Heart right ventricle (tissue), 16 donors: ENCODE measurements around the gene CCR2. TPM values are rescaled to one million over a fixed set of nuclear protein-coding genes. Genes with fewer than 3 reads are reported as not detected.

Experiments
- ATAC-seq, 8 donors: fragments of 200-7000 bp; cut with Tn5 transposase; one replicate each; pipeline ENCODE4 v1.9.1; 2020; ENCODE audit warnings: mild to moderate bottlenecking in 8 of 8, moderate library complexity in 8 of 8, moderate number of reproducible peaks in 1 of 8
- DNase-seq, 2 donors: peaks; one replicate each; pipeline ENCODE4 v3.0.0-alpha.2; 2020
- H3K27ac ChIP-seq, 10 donors: fragments of 200-600 bp; sonication (generic) in 2 of 10; one replicate each; pipeline versions ENCODE4 v1.5.0 to v1.8.0; 2020 to 2022; ENCODE audit warnings: mild to moderate bottlenecking in 3 of 10
- H3K27me3 ChIP-seq, 7 donors: fragments of 200-600 bp; one replicate each; pipeline ENCODE4 v1.8.0; 2021 to 2022; ENCODE audit warnings: mild to moderate bottlenecking in 2 of 7
- H3K36me3 ChIP-seq, 9 donors: fragments of 200-600 bp; sonication (generic) in 1 of 9; one replicate each; pipeline versions ENCODE4 v1.5.0 to v1.8.0; 2020 to 2022; ENCODE audit warnings: mild to moderate bottlenecking in 2 of 9
- H3K4me1 ChIP-seq, 9 donors: fragments of 200-600 bp; sonication (generic) in 1 of 9; one replicate each; pipeline versions ENCODE4 v1.5.0 to v1.8.0; 2020 to 2022; ENCODE audit warnings: mild to moderate bottlenecking in 4 of 9
- H3K4me3 ChIP-seq, 10 donors: fragments of 200-600 bp; sonication (generic) in 2 of 10; one replicate each; pipeline versions ENCODE4 v1.5.0 to v1.8.0; 2020 to 2022; ENCODE audit warnings: mild to moderate bottlenecking in 7 of 10, moderate library complexity in 2 of 10
- H3K9me3 ChIP-seq, 11 donors: fragments of 200-600 bp in 10 of 11; sonication (generic) in 2 of 11; one replicate each; pipeline versions ENCODE4 v1.5.0 to v1.8.0; 2013 to 2022; ENCODE audit warnings: mild to moderate bottlenecking in 2 of 11, control low read depth in 1 of 11, moderate library complexity in 1 of 11
- WGBS, 2 donors: extraction: QIAGEN DNeasy Blood & Tissue Kit; methylation state at CpG; one replicate each; pipeline ENCODE4 v1.1.7; 2013; ENCODE audit warnings: inconsistent platforms in 1 of 2; 5-methylcytosine and 5-hydroxymethylcytosine counted together
- intact Hi-C, 10 donors: fragments of 100-400 bp; cut with DNase I; formaldehyde crosslinking; loops; one replicate each; pipeline versions ENCODE4 v1.11.1 to v1.14.2; 2022
- polyA plus RNA-seq, 2 donors: library from polyadenylated mRNA; stranded (reverse); fragments of 200-250 nt; gene quantifications; one replicate each; pipeline ENCODE4 v1.2.3, GENCODE V29; 2013
- total RNA-seq, 10 donors: library from RNA; stranded (reverse); fragmentation: NEBNext Ultra II Directional in 3 of 10; extraction: Animal tissue kit (Norgen Biotek cat#: 25700) in 3 of 10; gene quantifications; one replicate each; pipeline versions ENCODE4 v1.2.1 to v1.2.4, GENCODE V29; 2021 to 2023
- TF ChIP-seq, protein P1 (sequence below), 9 donors: fragments of 200-600 bp; sonication (generic) in 2 of 9; IDR thresholded peaks; one replicate each; pipeline versions ENCODE4 v1.5.0 to v1.8.0; 2021 to 2022; ENCODE audit warnings: antibody characterized with exemption in 9 of 9, mild to moderate bottlenecking in 5 of 9, moderate library complexity in 1 of 9
- donor health status: Arrhythmogenic right ventricular cardiomyopathy.
- donor health status: ischemic (EF 13 %, LVEDD 7.1; RV severe dilation, severe dysfunction).
- donor health status: healthy with polysubstance abuse.
- donor health status: DM: no; HTN: yes; CAD: no.
- donor health status: DM: no; HTN: no; CAD: no.
- donor health status: ischemic (EF 25% LVEDD 6.9; RV normal size, moderate dysfunction).
- donor health status: ischemic (EF 25% LVEDD 5.7; RV mildly dilated, moderate dysfunction).
- donor health status: healthy.
- donor health status: DM: yes; HTN: yes; CAD: no.
- donor health status: Ischemic cardiomyopathy.
- donor health status: ischemic (EF 35%, LVEDD 5.7; RV mildly dilated, moderate dysfunction).
- donor health status: nonischemic (EF 11% LVEDD 7.7; RV severe dilation, severe dysfunction).
- donor health status: DM: yes; HTN: yes; CAD: no.
- donor health status: PGD.
- donor health status: ischemic (EF 29% LVEDD 5.4; RV normal size, mild dysfunction).
- donor health status: nonischemic (EF 23%, LVEDD 6.1; RV moderate dilation, normal function).

Gene CCR2
- total and polyA plus RNA-seq, 12 donors, result 0.15 to 8.7 (median 0.58) TPM

DNA sequence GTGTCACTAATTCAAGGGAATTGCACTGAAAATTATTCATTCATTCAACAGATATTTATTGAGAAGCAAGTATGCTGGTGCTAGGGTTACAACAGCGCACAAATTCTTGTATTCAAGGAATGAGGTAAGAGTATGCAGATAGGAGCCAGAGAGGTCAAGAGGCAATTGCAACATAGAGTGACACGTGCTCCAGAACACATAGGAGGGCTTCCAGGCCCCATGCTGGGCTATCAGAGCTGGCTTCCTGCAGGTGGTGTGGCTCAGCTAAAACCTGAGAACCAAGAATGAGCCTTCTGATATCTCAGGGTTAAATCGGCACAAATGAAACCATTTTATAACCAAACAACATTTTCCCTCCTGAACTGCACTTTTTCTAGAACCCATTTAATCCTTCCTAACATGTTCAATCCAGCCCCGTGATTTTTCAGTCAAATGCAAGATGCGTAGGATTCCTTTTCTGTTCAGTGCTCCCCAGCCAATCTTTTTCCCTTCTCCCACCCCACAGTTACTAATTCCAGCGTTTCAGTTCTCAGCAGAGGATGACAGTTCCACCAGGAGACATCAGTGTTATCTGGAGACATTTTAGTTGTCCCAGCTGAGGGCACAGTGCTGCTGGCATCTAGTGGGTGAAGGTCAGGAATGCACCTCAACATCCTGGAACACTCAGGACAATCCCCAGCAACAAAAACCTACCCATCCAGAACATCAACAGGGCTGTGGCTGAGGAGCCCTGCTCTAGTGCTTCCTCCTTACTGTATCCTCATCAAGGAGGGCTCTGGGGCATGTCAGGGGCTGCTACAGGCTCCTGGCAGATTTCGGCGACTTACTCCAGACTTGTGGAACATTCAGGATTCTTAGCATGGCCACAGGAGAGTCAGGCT lies 39.9 kb downstream of the CCR2 start:
- intact Hi-C loops, result no loop called here
- no peaks in the 10 kb centered on the region for H3K9me3 ChIP-seq
- DNase-seq (no peak), ATAC-seq (peak in 1 of 8 donors; percentile 84)
- peaks cover 0 to 42% (median 0%) of the 10 kb centered on the region in 9 donors for H3K4me1 ChIP-seq
- TF ChIP-seq, protein P1, sequence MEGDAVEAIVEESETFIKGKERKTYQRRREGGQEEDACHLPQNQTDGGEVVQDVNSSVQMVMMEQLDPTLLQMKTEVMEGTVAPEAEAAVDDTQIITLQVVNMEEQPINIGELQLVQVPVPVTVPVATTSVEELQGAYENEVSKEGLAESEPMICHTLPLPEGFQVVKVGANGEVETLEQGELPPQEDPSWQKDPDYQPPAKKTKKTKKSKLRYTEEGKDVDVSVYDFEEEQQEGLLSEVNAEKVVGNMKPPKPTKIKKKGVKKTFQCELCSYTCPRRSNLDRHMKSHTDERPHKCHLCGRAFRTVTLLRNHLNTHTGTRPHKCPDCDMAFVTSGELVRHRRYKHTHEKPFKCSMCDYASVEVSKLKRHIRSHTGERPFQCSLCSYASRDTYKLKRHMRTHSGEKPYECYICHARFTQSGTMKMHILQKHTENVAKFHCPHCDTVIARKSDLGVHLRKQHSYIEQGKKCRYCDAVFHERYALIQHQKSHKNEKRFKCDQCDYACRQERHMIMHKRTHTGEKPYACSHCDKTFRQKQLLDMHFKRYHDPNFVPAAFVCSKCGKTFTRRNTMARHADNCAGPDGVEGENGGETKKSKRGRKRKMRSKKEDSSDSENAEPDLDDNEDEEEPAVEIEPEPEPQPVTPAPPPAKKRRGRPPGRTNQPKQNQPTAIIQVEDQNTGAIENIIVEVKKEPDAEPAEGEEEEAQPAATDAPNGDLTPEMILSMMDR (IDR thresholded peaks at IDR 0.05), result no peak
- H3K27ac ChIP-seq, result no peak overlapping the region
- H3K36me3 ChIP-seq, result no peaks in the 10 kb centered on the region
- WGBS, 2 donors, result 70 to 75% methylated on average over 8 of the region's 8 CpGs
- no peaks in the 10 kb centered on the region for H3K27me3 ChIP-seq
- no peak overlapping the region for H3K4me3 ChIP-seq

DNA sequence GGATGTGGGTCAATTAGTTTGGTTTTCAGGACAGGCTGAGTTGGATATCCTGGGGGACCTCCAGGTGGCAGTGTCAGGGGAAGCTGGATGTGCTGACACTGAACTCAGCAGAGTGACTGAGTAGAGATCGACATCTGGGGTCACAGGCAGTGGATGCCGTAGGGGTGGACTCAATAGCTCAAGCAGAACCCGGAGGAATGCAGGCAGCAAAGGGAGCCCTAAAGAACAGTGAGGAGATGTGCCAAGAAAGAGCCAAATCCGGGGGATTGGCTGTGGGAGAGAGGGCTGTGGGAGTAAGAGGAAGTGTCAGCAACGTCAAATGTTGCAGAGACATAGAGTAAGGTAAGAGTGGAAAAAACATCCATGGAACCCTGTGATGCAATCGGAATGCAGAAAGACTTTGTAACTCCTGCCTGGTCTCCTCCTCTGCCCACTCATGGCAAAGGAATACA lies 41.3 kb downstream of the CCR2 start:
- Histone ChIP-seq H3K27ac (peak overlapping the region in 1 of 10 donors; percentile 62), H3K4me1 (peaks cover 0 to 55% (median 0%) of the 10 kb centered on the region in 9 donors), H3K9me3 (no peaks in the 10 kb centered on the region), H3K36me3 (no peaks in the 10 kb centered on the region), H3K4me3 (no peak overlapping the region), H3K27me3 (no peaks in the 10 kb centered on the region)
- intact Hi-C loops, result no loop called here
- TF ChIP-seq, protein P1 (IDR thresholded peaks at IDR 0.05), result no peak
- no peak for DNase-seq
- WGBS, 2 donors, result 52 to 66% methylated on average over 6 of the region's 6 CpGs
- peak in 6 of 8 donors; percentile 11 to 46 (median 30) for ATAC-seq

DNA sequence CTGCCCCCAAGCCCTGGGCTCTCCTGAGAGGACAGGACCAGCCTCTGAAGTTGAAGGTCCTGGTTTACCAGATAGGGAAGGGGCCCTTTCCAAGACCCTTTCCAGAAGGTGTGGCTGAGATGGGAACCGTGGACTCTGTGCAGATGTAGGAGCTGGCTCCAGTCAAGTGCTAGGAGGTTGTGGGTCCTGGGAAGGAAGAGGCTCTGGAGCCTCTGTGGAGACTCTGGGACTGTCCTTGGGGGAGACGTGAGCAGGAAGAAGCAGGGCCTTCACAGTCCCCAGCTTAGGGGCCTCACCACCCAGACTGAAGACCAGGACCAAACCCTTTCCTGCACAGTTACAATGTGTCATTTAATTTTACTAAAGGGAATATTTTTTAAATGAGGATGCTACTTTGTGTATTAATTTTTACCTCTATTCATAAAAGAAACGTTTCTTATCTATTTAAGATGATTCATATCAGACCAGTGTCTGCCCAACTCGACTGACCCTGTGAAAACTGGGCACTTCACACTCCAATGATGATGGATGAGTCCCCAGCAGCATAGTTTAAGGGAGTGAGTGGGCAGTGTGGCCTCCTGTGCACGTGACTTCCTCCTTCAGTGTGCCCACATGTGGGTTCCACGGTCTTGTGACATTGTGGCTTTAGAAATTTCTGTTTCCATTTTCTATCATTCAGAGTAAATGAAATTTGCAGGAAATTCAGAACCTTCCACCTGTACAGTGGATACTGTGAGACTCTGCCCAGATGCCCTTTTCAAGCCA lies 42.0 kb downstream of the CCR2 start:
- Histone ChIP-seq H3K27me3 (no peaks in the 10 kb centered on the region), H3K36me3 (no peaks in the 10 kb centered on the region), H3K4me1 (peaks cover 0 to 55% (median 0%) of the 10 kb centered on the region in 9 donors), H3K27ac (peak overlapping the region in 1 of 10 donors; percentile 62), H3K4me3 (no peak overlapping the region), H3K9me3 (no peaks in the 10 kb centered on the region)
- TF ChIP-seq, protein P1 (IDR thresholded peaks at IDR 0.05), result no peak
- 68 to 80% methylated on average over 6 of the region's 6 CpGs for WGBS, 2 donors
- no peak for DNase-seq
- intact Hi-C loops, result no loop called here
- peak in 2 of 8 donors; percentile 49 to 56 for ATAC-seq

DNA sequence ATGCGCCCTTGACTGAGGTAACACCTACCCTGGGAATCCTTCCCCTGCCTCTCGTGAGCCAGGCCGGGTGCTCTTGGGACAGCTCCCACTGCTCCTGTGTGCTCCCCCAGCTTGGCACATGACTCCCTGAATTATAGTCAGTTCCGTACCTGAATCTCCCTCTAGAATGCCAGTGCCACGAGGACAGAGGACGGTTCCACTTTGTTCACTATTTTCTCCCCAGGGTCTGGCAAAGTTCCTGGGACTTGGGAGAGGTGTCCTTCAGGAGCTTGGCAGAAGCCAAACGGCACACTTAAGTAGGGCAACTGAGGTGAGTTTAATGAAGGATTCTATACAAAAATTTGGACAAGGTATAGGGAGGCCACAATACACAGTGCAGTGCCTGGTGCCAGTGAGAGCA lies 43.2 kb downstream of the CCR2 start:
- H3K4me3 ChIP-seq, result no peak overlapping the region

More for the DNA sequence above, 43.2 kb downstream of the CCR2 start:
- Histone ChIP-seq H3K4me1 (peaks cover 0 to 55% (median 0%) of the 10 kb centered on the region in 9 donors), H3K27me3 (no peaks in the 10 kb centered on the region), H3K9me3 (no peaks in the 10 kb centered on the region), H3K36me3 (no peaks in the 10 kb centered on the region), H3K27ac (no peak overlapping the region)
- WGBS, 2 donors, result 78 to 80% methylated on average over 7 of the region's 7 CpGs
- intact Hi-C loops, result no loop called here
- no peak for DNase-seq
- no peak for ATAC-seq
- TF ChIP-seq, protein P1 (IDR thresholded peaks at IDR 0.05), result no peak
